Chondrocyte (in vitro differentiated cells): ENCODE data around the gene CAB39L. TPM values are rescaled to one million over a fixed set of nuclear protein-coding genes. Genes with fewer than 3 reads are reported as not detected.

Source experiments
- DNase-seq: peaks from one replicate; pipeline ENCODE4 v3.0.0; 2021; ENCODE audit warnings: mixed read lengths, low spot score
- H3K27ac Mint-ChIP-seq: one replicate; pipeline ENCODE4 v1.8.0; 2021; ENCODE audit warnings: mild to moderate bottlenecking, moderate library complexity, mixed read lengths; ENCODE audit not compliant: unreplicated experiment
- H3K27me3 Mint-ChIP-seq: 2 replicates; pipeline ENCODE4 v1.8.0; 2021; ENCODE audit warnings: low read depth, mixed read lengths
- H3K36me3 Mint-ChIP-seq: 2 replicates; pipeline ENCODE4 v1.8.0; 2021; ENCODE audit warnings: low read depth, mixed read lengths
- H3K4me1 Mint-ChIP-seq: 2 replicates; pipeline ENCODE4 v1.8.0; 2021; ENCODE audit warnings: low read depth, mild to moderate bottlenecking, mixed read lengths
- H3K4me3 Mint-ChIP-seq: one replicate; pipeline ENCODE4 v1.8.0; 2021; ENCODE audit warnings: mild to moderate bottlenecking, moderate library complexity, mixed read lengths; ENCODE audit not compliant: unreplicated experiment
- H3K9me3 Mint-ChIP-seq: 2 replicates; pipeline ENCODE4 v1.8.0; 2021; ENCODE audit warnings: low read depth, mixed read lengths
- total RNA-seq: library from RNA; stranded (reverse); gene quantifications from 3 replicates; pipeline ENCODE4 v1.2.1, GENCODE V29; 2021
- TF ChIP-seq, protein P1 (sequence below): fragments of 200-600 bp; sonication (generic); IDR thresholded peaks from 2 replicates; pipeline ENCODE4 v1.5.0; 2021; ENCODE audit warnings: antibody characterized with exemption, mild to moderate bottlenecking, moderate library complexity

Gene CAB39L
- total RNA-seq, 1 donor from 2014 or later = 6.0 TPM

DNA sequence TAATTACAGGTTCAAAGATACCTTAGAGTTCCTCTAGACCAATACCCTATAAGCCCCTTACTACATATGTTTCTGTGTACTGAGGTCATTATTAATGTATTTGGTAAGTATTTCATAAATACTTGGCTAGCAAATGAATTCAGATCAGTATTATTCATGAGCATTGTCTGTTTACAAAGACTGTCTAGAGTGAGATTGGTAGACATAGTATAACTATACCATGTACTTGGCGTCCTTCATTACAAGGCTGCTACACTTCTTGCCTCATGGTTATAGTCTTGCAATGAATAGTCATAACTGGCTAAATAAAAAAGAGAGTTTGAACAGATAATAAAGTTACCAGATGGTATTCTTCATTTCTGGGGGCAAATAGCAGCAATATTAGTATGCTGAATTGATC, 12.3 kb upstream of the CAB39L start:
- Mint-ChIP-seq H3K36me3 (peaks cover 1% of the 10 kb centered on the region), H3K4me1 (peaks cover 12% of the 10 kb centered on the region), H3K27ac (no peak overlapping the region), H3K27me3 (no peaks in the 10 kb centered on the region), H3K9me3 (no peaks in the 10 kb centered on the region), H3K4me3 (no peak overlapping the region)
- no peak for DNase-seq
- TF ChIP-seq, protein P1, sequence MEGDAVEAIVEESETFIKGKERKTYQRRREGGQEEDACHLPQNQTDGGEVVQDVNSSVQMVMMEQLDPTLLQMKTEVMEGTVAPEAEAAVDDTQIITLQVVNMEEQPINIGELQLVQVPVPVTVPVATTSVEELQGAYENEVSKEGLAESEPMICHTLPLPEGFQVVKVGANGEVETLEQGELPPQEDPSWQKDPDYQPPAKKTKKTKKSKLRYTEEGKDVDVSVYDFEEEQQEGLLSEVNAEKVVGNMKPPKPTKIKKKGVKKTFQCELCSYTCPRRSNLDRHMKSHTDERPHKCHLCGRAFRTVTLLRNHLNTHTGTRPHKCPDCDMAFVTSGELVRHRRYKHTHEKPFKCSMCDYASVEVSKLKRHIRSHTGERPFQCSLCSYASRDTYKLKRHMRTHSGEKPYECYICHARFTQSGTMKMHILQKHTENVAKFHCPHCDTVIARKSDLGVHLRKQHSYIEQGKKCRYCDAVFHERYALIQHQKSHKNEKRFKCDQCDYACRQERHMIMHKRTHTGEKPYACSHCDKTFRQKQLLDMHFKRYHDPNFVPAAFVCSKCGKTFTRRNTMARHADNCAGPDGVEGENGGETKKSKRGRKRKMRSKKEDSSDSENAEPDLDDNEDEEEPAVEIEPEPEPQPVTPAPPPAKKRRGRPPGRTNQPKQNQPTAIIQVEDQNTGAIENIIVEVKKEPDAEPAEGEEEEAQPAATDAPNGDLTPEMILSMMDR = no peak

DNA sequence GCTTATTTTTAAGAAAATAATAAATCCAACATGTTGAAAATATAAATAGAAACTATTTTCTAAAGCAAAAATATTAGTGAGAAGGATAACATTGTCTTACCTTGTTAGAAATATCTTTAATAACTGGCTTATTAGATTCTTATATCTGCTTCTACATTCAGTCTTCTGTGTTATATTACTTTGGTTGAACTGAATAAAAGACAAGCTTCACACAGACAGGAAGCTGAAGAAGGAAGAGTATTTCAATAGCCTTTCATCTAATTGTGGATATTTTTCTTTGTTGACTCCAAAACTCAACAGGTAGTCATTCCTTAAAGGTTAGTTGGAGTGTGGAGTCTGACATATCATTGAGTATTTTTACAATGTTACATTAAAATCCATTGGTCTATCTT, 11.1 kb upstream of the CAB39L start:
- TF ChIP-seq, protein P1 = no peak
- Mint-ChIP-seq H3K4me1 (peaks cover 18% of the 10 kb centered on the region), H3K9me3 (no peaks in the 10 kb centered on the region), H3K27me3 (no peaks in the 10 kb centered on the region), H3K27ac (no peak overlapping the region), H3K4me3 (no peak overlapping the region), H3K36me3 (no peaks in the 10 kb centered on the region)
- DNase-seq = no peak

DNA sequence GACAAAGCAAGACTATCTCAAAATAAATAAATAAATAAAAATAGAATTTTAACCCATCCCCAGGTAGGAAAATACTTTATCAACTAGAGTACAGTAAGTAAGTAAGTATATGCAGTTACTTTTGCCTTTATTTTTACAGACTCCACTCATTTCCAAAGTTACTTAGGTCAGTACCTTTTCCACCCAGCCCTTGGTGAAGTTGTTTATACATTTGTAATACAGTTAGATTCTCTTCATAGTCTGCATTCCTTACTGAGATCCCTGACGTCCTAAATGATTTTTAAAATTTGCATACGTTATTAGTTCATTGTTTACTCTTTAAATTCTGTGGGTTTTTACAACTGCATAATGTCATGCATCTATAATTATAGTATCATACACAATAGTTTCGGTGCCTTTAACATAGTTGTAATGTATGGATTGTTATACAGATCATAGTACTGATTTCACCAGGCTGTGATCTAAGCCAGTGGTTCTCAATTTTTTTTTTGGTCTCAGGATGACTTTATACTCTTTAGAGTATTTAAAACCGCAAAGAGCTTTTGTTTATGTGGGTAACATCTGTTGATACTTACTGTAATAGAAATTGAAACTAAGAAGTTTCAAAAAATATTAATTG, 10.6 kb upstream of the CAB39L start:
- no peak overlapping the region for H3K4me3 Mint-ChIP-seq
- H3K4me1 Mint-ChIP-seq = peaks cover 18% of the 10 kb centered on the region
- no peaks in the 10 kb centered on the region for H3K36me3 Mint-ChIP-seq

DNA sequence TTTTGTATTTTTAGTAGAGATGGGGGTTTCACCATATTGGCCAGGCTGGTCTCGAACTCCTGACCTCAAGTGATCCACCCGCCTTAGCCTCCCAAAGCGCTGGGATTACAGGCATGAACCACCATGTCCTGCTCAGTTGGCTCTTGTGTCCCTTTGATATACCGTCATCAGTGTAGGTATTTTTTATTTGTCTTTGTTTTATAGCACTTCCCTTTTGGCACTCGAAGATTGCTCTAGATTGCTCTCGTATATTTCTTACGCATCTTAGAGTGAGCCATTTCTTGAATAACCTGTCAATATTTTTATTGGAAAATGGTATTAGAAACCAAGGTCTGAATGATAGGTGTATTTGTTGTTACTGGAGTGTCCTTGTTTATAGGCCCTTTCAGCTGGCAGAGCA, 9.6 kb upstream of the CAB39L start:
- no peaks in the 10 kb centered on the region for H3K9me3 Mint-ChIP-seq
- no peaks in the 10 kb centered on the region for H3K27me3 Mint-ChIP-seq
- no peak overlapping the region for H3K27ac Mint-ChIP-seq
- DNase-seq = no peak
- peaks cover 2% of the 10 kb centered on the region for H3K36me3 Mint-ChIP-seq
- TF ChIP-seq, protein P1 = no peak
- no peak overlapping the region for H3K4me3 Mint-ChIP-seq
- peaks cover 18% of the 10 kb centered on the region for H3K4me1 Mint-ChIP-seq

More for the DNA sequence above, 10.6 kb upstream of the CAB39L start:
- no peak for DNase-seq
- Mint-ChIP-seq H3K27ac (no peak overlapping the region), H3K9me3 (no peaks in the 10 kb centered on the region), H3K27me3 (no peaks in the 10 kb centered on the region)
- TF ChIP-seq, protein P1 = no peak

DNA sequence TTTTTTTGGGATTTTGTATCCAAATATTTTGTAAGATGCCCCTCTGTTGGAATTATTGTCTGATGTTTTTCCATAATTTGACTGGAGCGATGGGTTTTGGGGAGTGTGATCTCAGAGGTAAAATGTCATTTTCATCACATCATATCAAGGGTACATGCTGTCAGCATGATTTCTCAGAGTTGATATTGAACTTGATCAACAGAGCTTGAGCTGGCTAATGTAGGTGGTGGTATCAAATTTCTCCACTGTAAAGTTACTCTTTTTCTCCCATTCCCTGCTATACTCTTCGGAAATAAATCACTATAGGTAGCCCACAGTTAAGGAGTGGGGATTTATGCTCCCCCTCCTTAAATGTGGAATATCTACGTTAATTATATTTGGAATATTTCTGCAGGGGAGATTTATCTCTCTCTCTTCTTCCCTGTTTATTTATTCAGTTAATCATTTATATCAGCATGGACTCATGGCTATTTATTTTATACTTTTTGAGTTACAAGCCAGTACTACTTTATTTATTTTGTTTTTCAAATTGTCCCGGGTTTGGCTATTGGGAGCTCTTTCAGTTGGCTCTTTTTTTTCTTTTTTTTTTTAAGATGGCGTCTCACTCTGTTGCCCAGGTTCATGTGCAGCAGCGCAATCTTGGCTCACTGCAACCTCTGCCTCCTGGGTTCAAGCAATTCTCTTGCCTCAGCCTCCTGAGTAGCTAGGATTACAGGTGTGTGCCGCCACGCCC, 9.0 kb upstream of the CAB39L start:
- H3K4me3 Mint-ChIP-seq = no peak overlapping the region
- H3K36me3 Mint-ChIP-seq = peaks cover 2% of the 10 kb centered on the region
- H3K27ac Mint-ChIP-seq = no peak overlapping the region
- no peak for DNase-seq
- no peaks in the 10 kb centered on the region for H3K27me3 Mint-ChIP-seq
- peaks cover 18% of the 10 kb centered on the region for H3K4me1 Mint-ChIP-seq
- H3K9me3 Mint-ChIP-seq = no peaks in the 10 kb centered on the region
- TF ChIP-seq, protein P1 = no peak
